Midbrain (tissue), 1 donor: ENCODE data around the gene NDUFAF2.
A peak's percentile ranks its signal among the peaks of the same experiment; 100 is the strongest.
"Not testable (repeated sequence)": the region's sequence is repeated elsewhere in the genome, so short reads cannot be mapped to it uniquely, and the experiment has no call there.

Source experiments
- DNase-seq: peaks from one replicate; lab custom pipeline; 2025; lab: John Stamatoyannopoulos, UW

The NDUFAF2 gene

GRCh38 chr5:60944904-60945812, at the start of gene NDUFAF2, which contains the start of gene ERCC8:
TSS of gene NDUFAF2 (plus strand) at chr5:60945205. CDS start at chr5:60945256, 51 bp downstream.
TSS of gene ERCC8 (minus strand) at chr5:60945070. CDS start at chr5:60945008, 62 bp downstream.
- peak; percentile 94 for DNase-seq

- DNase-seq, result no peak
These were observed 48.0 kb upstream of the NDUFAF2 start for GRCh38 chr5:60896991-60897390.

- DNase-seq, result peak; percentile 43
These were observed 41.6 kb upstream of the NDUFAF2 start for GRCh38 chr5:60903356-60903755.

GRCh38 chr5:60916646-60917045, 28.4 kb upstream of the NDUFAF2 start:
- DNase-seq, result no peak

GRCh38 chr5:60918466-60918865, 26.5 kb upstream of the NDUFAF2 start:
- no peak for DNase-seq

GRCh38 chr5:60927450-60927849, 17.6 kb upstream of the NDUFAF2 start:
- DNase-seq, result no peak

- no peak for DNase-seq
These were observed 16.0 kb upstream of the NDUFAF2 start for GRCh38 chr5:60929024-60929423.

- DNase-seq, result no peak
These were observed 1.4 kb upstream of the NDUFAF2 start for GRCh38 chr5:60943624-60944023.

GRCh38 chr5:60945813-60946187, 795 bp downstream of the NDUFAF2 start:
- DNase-seq, result peak; percentile 33

- no peak for DNase-seq
These were observed 3.7 kb downstream of the NDUFAF2 start for GRCh38 chr5:60948738-60949137.

- no peak for DNase-seq
These were observed 10.2 kb downstream of the NDUFAF2 start for GRCh38 chr5:60955239-60955638.

- no peak for DNase-seq
These were observed 13.1 kb downstream of the NDUFAF2 start for GRCh38 chr5:60958088-60958487.

GRCh38 chr5:60958712-60959111, 13.7 kb downstream of the NDUFAF2 start:
- no peak for DNase-seq

GRCh38 chr5:60959156-60959555, 14.2 kb downstream of the NDUFAF2 start:
- peak; percentile 40 for DNase-seq

GRCh38 chr5:60960591-60960990, 15.6 kb downstream of the NDUFAF2 start:
- no peak for DNase-seq

- DNase-seq, result no peak
These were observed 16.7 kb downstream of the NDUFAF2 start for GRCh38 chr5:60961685-60962084.

- no peak for DNase-seq
These were observed 27.2 kb downstream of the NDUFAF2 start for GRCh38 chr5:60972231-60972630.

GRCh38 chr5:60977956-60978737, 33.1 kb downstream of the NDUFAF2 start:
- no peak for DNase-seq

- no peak for DNase-seq
These were observed 34.0 kb downstream of the NDUFAF2 start for GRCh38 chr5:60978968-60979367.

- DNase-seq, result no peak
These were observed 35.5 kb downstream of the NDUFAF2 start for GRCh38 chr5:60980511-60980910.

- DNase-seq, result not testable (repeated sequence)
These were observed 37.1 kb downstream of the NDUFAF2 start for GRCh38 chr5:60982127-60982526.

- no peak for DNase-seq
These were observed 44.8 kb downstream of the NDUFAF2 start for GRCh38 chr5:60989790-60990189.

- no peak for DNase-seq
These were observed 47.9 kb downstream of the NDUFAF2 start for GRCh38 chr5:60992871-60993270.
